ENCODE results near the gene ENOX1.

The ENOX1 gene

DNA sequence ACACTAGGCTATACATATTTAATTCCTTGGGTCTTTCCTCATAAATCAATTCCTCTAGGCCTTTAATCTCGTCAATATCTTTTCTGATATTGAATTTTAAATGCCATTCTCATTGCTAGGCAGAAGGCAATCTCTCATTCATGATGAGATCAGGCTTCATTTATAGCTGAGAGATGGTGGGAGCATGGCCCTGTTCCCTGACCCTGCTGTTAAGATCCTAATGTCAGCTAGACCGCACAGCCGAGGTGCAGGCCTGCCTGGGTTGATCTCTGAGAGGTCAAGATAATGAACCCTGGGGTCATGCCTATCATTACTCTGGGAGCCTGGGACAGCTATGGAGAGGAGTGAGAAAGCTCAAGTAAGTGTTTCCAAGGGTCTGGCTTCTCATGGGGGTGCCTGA, 509.6 kb downstream of the ENOX1 start:
- Histone ChIP-seq H3K27me3 (ENCODE audit: insufficient read depth, low read length) (no peaks in the 10 kb centered on the region), H3K9me3 (ENCODE audit: low read length) (no peaks in the 10 kb centered on the region), H3K36me3 (ENCODE audit: insufficient read depth, low read length) (no peaks in the 10 kb centered on the region), H3K4me3 (ENCODE audit: low read length) (no peak overlapping the region), H2AFZ (ENCODE audit: low read depth, low read length) (no peak overlapping the region), H3K4me1 (ENCODE audit: insufficient read depth, low read length) (peaks cover 29% of the 10 kb centered on the region)

DNA sequence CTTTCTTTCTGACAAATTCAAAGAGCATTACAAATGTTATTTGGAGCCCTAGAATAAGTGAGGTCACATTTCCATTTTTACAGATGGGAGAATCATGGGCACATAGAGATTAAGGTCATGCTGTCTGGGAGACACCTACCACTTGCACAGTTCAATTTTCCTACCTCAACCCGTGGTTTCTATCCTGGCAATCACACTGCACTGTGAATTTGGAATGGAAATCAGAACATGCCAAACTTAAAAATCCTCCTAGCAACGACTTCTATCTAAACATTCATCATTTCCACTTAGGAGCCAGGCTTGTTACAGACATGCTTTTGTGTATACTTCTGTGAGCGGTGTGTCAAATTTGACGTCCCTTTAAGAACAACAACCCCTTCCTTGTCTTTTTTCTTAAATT, 511.9 kb downstream of the ENOX1 start:
- no peaks in the 10 kb centered on the region for H3K27me3 ChIP-seq (ENCODE audit: insufficient read depth, low read length)
- H2AFZ ChIP-seq (ENCODE audit: low read depth, low read length) = no peak overlapping the region
- no peaks in the 10 kb centered on the region for H3K9me3 ChIP-seq (ENCODE audit: low read length)
- no peaks in the 10 kb centered on the region for H3K36me3 ChIP-seq (ENCODE audit: insufficient read depth, low read length)
- peaks cover 39% of the 10 kb centered on the region for H3K4me1 ChIP-seq (ENCODE audit: insufficient read depth, low read length)
- no peak overlapping the region for H3K4me3 ChIP-seq (ENCODE audit: low read length)

DNA sequence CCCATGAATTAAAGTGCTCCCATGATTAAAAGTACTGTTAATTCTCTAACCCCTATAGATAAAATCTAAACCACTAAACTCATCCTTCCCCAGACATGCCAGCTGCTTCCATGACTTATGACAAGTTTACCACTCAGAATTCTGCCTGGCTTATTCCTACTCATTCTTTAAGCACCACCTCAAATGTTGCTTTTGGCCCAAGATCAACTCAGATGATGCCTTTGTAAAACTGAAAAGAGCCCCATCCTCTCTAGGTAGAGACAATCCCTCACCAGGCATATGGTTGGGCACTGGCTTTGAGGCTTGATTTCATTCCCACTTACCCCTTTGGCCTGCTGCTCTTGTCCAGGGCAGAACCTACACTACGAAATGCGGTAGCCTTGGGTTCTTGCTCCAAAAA, 513.4 kb downstream of the ENOX1 start:
- no peaks in the 10 kb centered on the region for H3K27me3 ChIP-seq (ENCODE audit: insufficient read depth, low read length)
- no peaks in the 10 kb centered on the region for H3K9me3 ChIP-seq (ENCODE audit: low read length)
- no peak overlapping the region for H3K4me3 ChIP-seq (ENCODE audit: low read length)
- peaks cover 52% of the 10 kb centered on the region for H3K4me1 ChIP-seq (ENCODE audit: insufficient read depth, low read length)
- no peak overlapping the region for H2AFZ ChIP-seq (ENCODE audit: low read depth, low read length)
- H3K36me3 ChIP-seq (ENCODE audit: insufficient read depth, low read length) = no peaks in the 10 kb centered on the region

DNA sequence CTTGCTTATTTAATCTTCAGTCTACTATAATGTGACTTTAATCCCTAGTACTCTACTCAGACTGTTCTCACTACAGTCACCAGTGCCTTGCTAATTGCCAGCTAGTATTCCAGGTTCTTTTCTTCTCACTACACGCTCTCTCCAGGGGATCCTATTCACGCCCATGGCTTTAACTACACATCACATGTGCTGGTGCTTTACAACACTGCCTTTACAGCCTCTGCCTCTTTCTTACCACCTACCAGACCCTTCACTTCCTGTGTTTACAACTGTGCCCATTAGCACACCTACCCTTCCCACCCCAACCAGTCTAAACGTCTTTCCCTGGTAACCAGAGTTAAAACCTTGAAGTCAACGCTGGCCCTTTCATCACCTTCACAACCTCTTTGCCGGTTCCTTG, 513.9 kb downstream of the ENOX1 start:
- H3K4me3 ChIP-seq (ENCODE audit: low read length) = no peak overlapping the region
- no peaks in the 10 kb centered on the region for H3K9me3 ChIP-seq (ENCODE audit: low read length)
- no peak overlapping the region for H2AFZ ChIP-seq (ENCODE audit: low read depth, low read length)
- no peaks in the 10 kb centered on the region for H3K36me3 ChIP-seq (ENCODE audit: insufficient read depth, low read length)
- peaks cover 52% of the 10 kb centered on the region for H3K4me1 ChIP-seq (ENCODE audit: insufficient read depth, low read length)
- H3K27me3 ChIP-seq (ENCODE audit: insufficient read depth, low read length) = no peaks in the 10 kb centered on the region

DNA sequence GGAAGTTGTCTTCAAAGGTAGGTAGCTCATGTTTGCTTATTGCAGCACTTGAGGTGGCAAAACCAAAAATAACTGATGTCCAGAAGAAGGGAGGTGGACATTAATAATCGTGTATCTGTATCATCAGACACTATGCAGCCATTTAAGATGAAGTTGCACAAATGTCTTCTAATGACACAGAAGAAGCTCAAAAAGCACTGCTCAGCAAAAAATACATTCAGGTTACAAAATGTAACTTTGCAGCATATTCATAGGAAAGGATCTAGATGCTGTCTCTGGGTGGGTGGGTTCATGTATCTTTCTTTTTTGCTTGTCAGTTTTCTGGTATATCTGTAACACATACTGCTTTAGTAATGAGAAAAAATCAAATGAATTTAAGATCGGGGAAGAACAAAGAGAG, 515.6 kb downstream of the ENOX1 start:
- H2AFZ ChIP-seq (ENCODE audit: low read depth, low read length) = no peak overlapping the region
- no peaks in the 10 kb centered on the region for H3K36me3 ChIP-seq (ENCODE audit: insufficient read depth, low read length)
- H3K27me3 ChIP-seq (ENCODE audit: insufficient read depth, low read length) = no peaks in the 10 kb centered on the region
- no peak overlapping the region for H3K4me3 ChIP-seq (ENCODE audit: low read length)
- H3K9me3 ChIP-seq (ENCODE audit: low read length) = no peaks in the 10 kb centered on the region
- H3K4me1 ChIP-seq (ENCODE audit: insufficient read depth, low read length) = peaks cover 56% of the 10 kb centered on the region

DNA sequence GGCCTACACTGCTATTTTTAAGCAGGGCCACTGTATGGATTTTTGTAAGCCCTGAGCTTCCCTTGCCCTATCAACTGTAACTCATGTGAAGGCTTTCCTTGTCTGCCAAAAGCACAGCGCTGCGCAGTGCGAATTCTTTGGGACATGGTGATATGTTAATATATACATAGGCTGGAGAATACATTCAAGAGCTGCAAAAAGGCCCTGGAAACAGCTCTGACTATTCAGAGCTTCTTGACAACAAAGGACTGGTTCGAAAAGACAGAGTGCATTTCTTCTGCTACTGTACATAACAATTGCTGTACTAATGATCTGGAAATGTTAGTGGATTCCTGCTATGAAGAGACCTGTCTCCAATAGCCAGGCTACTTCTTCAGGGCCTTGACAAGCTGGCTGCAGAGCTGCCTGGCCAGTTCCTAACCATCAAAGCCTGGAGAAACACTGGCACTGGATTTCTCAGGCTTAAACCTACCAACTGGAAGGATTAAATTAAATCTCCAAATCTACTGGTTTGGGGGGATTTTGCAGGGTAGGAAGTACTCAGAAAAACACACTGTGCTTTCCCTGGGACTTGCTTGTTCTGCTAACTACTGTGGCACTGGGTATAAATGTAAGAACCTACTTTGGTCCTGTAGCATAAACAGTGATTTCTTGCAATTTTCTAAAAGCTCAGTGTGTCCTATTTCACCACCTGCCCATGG, 516.5 kb downstream of the ENOX1 start:
- Histone ChIP-seq H3K9me3 (ENCODE audit: low read length) (no peaks in the 10 kb centered on the region), H3K27me3 (ENCODE audit: insufficient read depth, low read length) (no peaks in the 10 kb centered on the region), H2AFZ (ENCODE audit: low read depth, low read length) (no peak overlapping the region), H3K36me3 (ENCODE audit: insufficient read depth, low read length) (no peaks in the 10 kb centered on the region), H3K4me1 (ENCODE audit: insufficient read depth, low read length) (peaks cover 48% of the 10 kb centered on the region), H3K4me3 (ENCODE audit: low read length) (no peak overlapping the region)

DNA sequence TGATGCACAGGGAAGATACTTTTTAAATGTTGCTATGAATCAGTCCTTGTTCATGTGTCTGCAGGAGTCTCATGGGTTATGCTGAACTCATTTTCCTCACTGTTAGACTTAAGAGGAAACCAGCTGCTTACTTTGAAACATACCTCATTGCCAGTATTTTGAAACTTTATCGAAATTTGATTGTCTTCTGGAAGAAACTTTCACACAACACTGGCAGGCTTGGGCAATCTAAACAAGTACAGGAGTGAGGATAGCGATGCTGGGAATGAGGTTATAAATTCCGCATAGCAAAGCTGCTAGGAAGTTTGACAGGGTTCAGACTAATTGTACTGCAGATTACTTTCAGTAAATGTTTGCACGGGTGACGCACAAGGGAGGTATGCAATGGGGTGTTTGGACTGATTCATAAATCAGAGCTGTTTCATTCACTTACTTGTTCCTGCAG, 517.7 kb downstream of the ENOX1 start:
- Histone ChIP-seq H2AFZ (ENCODE audit: low read depth, low read length) (no peak overlapping the region), H3K36me3 (ENCODE audit: insufficient read depth, low read length) (no peaks in the 10 kb centered on the region), H3K9me3 (ENCODE audit: low read length) (no peaks in the 10 kb centered on the region), H3K4me1 (ENCODE audit: insufficient read depth, low read length) (peaks cover 40% of the 10 kb centered on the region), H3K27me3 (ENCODE audit: insufficient read depth, low read length) (no peaks in the 10 kb centered on the region), H3K4me3 (ENCODE audit: low read length) (no peak overlapping the region)

DNA sequence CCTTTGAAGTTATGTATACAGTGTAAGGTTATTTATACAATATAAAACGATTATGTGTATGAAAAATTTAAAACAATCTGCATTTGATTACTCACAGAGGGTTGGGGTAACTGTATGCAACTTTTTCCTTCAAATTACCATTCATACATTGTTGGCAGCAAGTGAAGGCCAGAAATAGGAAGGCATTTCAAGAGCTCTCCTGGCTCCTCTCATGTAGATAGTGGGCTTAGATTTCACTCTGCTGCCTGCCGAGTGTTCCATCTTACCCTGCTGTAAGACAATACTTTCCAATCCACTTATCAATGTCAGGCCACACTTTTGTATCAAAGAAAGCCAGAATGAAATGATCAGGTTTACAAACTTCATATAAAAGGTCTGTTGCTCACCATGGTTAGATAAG, 518.1 kb downstream of the ENOX1 start:
- no peak overlapping the region for H3K4me3 ChIP-seq (ENCODE audit: low read length)
- no peaks in the 10 kb centered on the region for H3K9me3 ChIP-seq (ENCODE audit: low read length)
- H2AFZ ChIP-seq (ENCODE audit: low read depth, low read length) = no peak overlapping the region
- no peaks in the 10 kb centered on the region for H3K27me3 ChIP-seq (ENCODE audit: insufficient read depth, low read length)
- H3K4me1 ChIP-seq (ENCODE audit: insufficient read depth, low read length) = peaks cover 40% of the 10 kb centered on the region
- H3K36me3 ChIP-seq (ENCODE audit: insufficient read depth, low read length) = no peaks in the 10 kb centered on the region

DNA sequence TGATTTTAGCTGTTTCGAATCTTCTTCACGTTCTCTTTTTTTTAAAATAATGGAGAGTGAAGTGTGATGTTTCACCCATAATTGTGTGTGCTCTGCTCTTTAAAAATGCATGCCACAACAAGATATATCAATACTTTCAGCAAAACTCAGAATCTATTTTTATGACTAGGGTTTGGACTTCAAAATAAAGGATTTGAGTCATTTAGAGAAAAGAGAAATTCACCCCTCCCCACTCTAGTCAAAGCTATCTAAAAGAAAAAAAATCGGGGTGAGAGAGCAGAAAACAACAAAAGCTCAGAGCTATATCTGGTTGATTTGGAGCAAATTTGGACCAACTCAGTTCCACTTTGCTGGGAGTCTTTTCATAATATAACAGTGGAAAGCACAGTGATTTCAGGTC, 518.9 kb downstream of the ENOX1 start:
- H3K4me1 ChIP-seq (ENCODE audit: insufficient read depth, low read length) = peaks cover 40% of the 10 kb centered on the region
- no peaks in the 10 kb centered on the region for H3K9me3 ChIP-seq (ENCODE audit: low read length)
- H3K4me3 ChIP-seq (ENCODE audit: low read length) = no peak overlapping the region
- H3K27me3 ChIP-seq (ENCODE audit: insufficient read depth, low read length) = no peaks in the 10 kb centered on the region
- no peaks in the 10 kb centered on the region for H3K36me3 ChIP-seq (ENCODE audit: insufficient read depth, low read length)
- no peak overlapping the region for H2AFZ ChIP-seq (ENCODE audit: low read depth, low read length)

DNA sequence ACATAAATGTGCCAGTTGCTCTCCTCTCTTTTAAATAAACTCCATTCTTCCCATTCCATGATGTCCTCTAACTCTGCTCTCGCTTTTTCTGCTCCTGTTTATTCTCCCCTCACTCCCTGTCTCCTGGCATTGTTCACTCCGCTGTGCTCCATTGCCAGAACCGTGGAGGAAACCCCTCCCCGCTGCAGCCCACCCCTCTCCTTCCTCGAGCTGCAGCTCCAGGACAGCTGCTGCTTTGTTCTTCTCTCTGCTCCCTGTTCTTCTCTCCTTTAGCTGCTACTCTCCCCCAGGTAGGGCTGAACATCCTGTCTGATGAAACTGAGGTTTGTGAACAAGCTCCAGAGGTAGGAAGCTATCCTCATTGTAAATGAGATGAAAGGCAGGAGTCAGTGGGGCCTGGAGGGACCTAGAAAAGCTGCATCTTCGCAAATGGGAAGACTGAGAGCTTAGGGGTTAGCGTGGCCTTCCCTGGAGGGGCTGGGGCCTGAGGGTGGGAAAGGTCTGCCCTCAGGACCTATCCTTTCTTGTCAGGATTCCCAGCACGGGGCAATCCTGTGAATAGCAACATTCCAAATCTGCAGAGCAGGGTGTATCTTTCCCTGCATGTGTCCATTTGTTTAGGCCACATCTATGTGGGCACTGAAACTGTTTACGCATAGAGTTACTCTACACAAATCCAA, 519.7 kb downstream of the ENOX1 start:
- peaks cover 40% of the 10 kb centered on the region for H3K4me1 ChIP-seq (ENCODE audit: insufficient read depth, low read length)
- peak overlapping the region; percentile 7 for H3K4me3 ChIP-seq (ENCODE audit: low read length)
- H3K9me3 ChIP-seq (ENCODE audit: low read length) = no peaks in the 10 kb centered on the region
- no peaks in the 10 kb centered on the region for H3K36me3 ChIP-seq (ENCODE audit: insufficient read depth, low read length)
- H3K27me3 ChIP-seq (ENCODE audit: insufficient read depth, low read length) = no peaks in the 10 kb centered on the region
- H2AFZ ChIP-seq (ENCODE audit: low read depth, low read length) = peak overlapping the region; percentile 27

DNA sequence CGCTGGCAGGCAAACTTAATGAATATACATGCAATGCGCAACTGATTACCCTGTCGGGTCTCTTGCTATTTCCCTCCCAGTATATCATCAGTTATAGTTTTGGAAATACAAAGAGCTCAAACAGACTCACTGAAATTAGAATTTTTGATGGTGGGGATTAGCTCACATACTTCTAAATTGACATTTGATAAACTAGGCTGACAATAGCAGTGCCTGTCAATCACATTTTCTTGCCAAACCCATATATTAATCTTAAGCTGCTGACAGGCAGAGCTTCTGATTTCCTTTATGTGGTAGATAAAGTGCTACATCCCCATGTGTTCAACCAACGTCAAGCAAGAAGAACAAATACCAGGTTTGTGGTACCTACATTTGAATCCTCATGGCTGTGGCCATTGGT, 521.7 kb downstream of the ENOX1 start:
- no peaks in the 10 kb centered on the region for H3K27me3 ChIP-seq (ENCODE audit: insufficient read depth, low read length)
- no peaks in the 10 kb centered on the region for H3K9me3 ChIP-seq (ENCODE audit: low read length)
- H3K4me3 ChIP-seq (ENCODE audit: low read length) = no peak overlapping the region

DNA sequence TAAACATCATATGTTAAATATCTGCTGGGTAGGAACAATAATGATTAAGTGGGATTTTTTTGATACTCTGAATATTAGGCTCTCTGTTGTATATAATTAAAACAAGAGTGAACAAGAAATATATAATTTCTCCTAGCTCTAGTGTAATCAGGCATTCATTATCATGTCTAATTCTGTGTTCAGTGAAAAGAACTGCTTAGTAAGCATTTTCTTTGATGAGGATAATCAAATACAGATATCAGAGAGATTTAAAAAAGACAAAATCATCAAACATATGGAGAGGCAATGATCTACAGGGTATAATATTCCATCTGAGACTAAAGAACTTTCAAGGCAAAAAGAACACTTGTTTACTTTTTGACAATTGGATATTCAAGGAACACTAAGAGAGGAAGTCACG, 522.3 kb downstream of the ENOX1 start:
- H3K36me3 ChIP-seq (ENCODE audit: insufficient read depth, low read length) = no peaks in the 10 kb centered on the region
- no peaks in the 10 kb centered on the region for H3K27me3 ChIP-seq (ENCODE audit: insufficient read depth, low read length)
- H2AFZ ChIP-seq (ENCODE audit: low read depth, low read length) = no peak overlapping the region
- peaks cover 26% of the 10 kb centered on the region for H3K4me1 ChIP-seq (ENCODE audit: insufficient read depth, low read length)
- H3K9me3 ChIP-seq (ENCODE audit: low read length) = no peaks in the 10 kb centered on the region
- H3K4me3 ChIP-seq (ENCODE audit: low read length) = no peak overlapping the region

More for the DNA sequence above, 521.7 kb downstream of the ENOX1 start:
- Histone ChIP-seq H2AFZ (ENCODE audit: low read depth, low read length) (no peak overlapping the region), H3K4me1 (ENCODE audit: insufficient read depth, low read length) (peaks cover 31% of the 10 kb centered on the region), H3K36me3 (ENCODE audit: insufficient read depth, low read length) (no peaks in the 10 kb centered on the region)

DNA sequence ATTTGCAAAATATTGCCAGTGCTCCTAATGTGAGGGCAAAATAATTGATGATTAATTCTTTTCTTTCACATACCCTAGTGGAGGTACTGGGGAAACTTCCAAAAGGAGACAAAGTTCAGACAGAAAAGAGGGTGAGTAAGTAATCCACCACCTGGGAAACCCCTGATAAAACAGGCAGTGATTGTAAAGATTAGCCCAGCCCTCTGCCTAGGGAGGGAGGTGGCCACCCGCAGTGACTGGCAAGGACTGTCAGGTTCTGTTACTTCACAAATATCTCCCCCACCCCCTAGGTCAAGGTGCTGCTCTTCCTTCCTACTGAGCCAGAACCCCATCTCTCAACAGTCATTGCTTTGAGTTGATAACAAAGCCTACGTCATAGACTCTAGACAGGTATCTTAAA, 523.7 kb downstream of the ENOX1 start:
- H3K36me3 ChIP-seq (ENCODE audit: insufficient read depth, low read length) = no peaks in the 10 kb centered on the region
- no peak overlapping the region for H3K4me3 ChIP-seq (ENCODE audit: low read length)
- no peaks in the 10 kb centered on the region for H3K9me3 ChIP-seq (ENCODE audit: low read length)
- peaks cover 17% of the 10 kb centered on the region for H3K4me1 ChIP-seq (ENCODE audit: insufficient read depth, low read length)
- H3K27me3 ChIP-seq (ENCODE audit: insufficient read depth, low read length) = no peaks in the 10 kb centered on the region
- no peak overlapping the region for H2AFZ ChIP-seq (ENCODE audit: low read depth, low read length)

DNA sequence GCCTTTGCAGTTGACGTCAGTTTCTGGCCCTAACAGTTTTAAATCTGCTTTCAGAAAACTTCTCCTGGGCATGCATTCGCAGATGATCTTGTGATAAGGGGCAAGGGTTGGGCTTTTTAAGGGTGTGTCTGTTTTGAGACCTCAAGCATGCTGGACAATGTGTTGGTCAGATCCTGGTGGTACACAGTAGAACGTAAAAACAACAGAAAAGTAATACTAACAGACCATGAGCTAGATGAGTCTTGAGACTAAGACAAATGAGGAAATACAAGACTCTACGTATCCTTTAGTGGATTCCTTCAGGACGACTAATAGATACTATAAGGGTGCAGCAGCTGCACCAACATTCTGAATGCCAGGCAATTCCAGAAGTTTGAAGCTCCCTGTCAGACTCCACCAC, 525.8 kb downstream of the ENOX1 start:
- Histone ChIP-seq H3K36me3 (ENCODE audit: insufficient read depth, low read length) (no peaks in the 10 kb centered on the region), H3K4me3 (ENCODE audit: low read length) (no peak overlapping the region), H2AFZ (ENCODE audit: low read depth, low read length) (no peak overlapping the region)

More for the DNA sequence above, 525.8 kb downstream of the ENOX1 start:
- H3K9me3 ChIP-seq (ENCODE audit: low read length) = no peaks in the 10 kb centered on the region
- peaks cover 3% of the 10 kb centered on the region for H3K4me1 ChIP-seq (ENCODE audit: insufficient read depth, low read length)
- H3K27me3 ChIP-seq (ENCODE audit: insufficient read depth, low read length) = no peaks in the 10 kb centered on the region

All from neuron (in vitro differentiated cells).